NCI-H1417 (cell line): Measurements from ENCODE around the gene RFC2.
"Not testable (repeated sequence)": the region's sequence is repeated elsewhere in the genome, so short reads cannot be mapped to it uniquely, and the experiment has no call there.

Experiments
- DNase-seq, 3 experiments: peaks; one replicate each; lab custom pipeline; 2025; lab: John Stamatoyannopoulos, UW

RFC2 gene

DNA sequence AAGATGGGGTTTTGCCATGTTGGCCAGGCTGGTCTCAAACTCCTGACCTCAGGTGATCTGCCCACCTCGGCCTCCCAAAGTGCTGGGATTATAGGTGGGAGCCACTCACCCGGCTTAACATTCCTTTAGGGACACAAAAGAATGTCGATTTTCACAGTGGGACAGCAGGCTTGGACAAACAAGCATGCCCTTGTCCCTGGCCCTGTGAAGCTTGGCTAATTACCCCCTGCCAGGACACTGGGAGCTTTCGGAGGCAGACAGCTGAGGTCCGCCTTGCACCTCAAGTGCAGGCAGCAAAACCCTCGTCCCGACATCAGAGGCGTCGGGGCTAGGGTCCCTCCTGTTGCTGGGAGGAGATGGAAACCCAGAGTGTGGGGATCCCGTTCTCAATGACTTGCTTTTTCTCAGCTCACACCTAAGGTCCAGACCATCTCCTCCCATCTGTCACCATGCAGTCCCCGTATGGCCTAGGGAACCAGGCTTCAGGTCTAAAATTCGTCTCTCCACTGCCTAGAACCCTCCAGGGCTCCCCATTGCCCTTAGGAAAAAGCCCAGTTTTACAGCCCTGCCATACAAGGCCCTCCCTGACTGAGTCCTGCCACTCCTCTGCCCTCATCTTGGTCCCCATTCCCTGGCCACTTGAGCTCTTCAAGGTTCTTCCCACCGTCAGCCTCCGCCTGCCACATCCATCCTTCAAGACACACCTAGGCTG, 28.7 kb upstream of the RFC2 start:
- peak in 1 of 3 experiments; percentile 35 for DNase-seq

DNA sequence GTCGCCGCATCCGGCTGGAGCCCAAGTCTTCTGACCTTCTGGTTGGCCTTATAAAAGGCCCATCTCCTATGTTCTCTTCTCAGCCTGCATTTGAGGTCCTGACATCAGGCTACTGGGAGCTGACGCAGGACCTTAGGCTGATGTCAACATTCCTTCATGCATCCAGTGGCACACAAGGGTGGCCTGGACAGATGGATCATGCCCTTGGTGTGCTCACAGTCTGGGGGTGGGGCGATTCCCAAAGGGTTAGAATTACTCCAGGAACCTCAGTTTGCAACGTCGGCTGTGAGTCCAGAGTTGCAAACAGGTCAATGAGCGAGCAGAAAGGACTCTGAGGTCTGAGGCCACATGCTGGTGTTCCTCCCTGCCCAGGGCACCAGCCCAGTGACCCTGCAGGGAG, 26.8 kb upstream of the RFC2 start:
- no peak for DNase-seq

- no peak for DNase-seq
These were observed 23.4 kb upstream of the RFC2 start for GRCh38 chr7:74277636-74278035.

DNA sequence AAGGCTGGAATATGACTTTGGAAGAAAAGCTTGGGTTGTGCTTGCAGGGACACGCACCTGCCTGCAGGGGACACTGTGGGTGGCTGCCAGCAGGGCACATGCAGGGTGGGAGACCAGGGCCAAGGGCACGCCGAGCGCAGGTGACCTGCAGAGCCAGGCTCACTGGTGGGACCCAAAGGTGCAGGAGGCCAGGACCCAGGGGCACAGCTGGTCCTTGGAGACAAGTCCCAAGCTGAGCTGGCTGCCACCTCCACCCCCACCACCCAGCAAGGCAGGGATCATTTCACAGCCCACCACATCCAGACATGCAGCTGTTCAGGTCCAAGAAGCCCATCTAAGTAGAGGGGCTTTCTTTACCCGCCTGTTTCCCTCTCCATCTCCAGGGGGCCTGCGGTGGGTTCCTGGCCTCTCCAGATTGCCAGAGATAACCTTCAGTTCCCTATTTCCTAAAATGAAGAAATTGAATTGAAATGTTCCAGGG, 21.2 kb upstream of the RFC2 start:
- no peak for DNase-seq

DNA sequence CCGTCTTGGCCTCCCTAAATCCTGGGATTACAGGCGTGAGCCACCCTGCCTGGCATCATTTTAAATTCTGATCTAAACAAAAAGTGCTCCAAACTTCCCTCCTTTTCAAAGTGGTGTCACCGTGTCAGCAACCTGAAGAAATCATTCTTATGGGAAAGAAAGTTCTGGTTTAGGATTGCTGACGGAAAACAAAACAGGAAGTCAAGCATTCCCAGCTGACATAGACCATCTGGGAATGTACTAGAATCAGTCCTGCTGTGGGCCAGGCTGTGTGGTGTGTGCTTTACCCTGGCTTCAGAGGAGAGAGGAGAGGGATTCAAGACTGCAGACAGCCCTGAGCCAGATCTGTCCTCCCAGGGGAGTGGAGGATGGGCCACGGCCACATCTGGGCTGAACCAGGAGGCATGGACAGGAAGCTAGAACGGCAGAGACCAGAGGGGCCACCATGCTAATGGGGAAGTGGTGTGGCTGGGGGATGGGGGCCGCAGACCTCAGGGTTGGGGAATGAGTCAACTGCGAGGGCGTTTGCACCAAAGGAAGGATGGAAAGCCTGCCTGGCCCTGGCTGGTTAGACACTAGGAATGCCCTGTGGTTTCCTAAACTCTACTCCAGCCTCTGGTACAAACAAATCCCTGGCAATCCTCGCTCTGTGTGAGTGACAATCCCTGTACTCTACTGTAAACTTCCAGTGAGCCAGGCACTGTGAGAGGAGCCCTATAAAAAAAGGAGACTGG, 18.3 kb upstream of the RFC2 start:
- no peak for DNase-seq

DNA sequence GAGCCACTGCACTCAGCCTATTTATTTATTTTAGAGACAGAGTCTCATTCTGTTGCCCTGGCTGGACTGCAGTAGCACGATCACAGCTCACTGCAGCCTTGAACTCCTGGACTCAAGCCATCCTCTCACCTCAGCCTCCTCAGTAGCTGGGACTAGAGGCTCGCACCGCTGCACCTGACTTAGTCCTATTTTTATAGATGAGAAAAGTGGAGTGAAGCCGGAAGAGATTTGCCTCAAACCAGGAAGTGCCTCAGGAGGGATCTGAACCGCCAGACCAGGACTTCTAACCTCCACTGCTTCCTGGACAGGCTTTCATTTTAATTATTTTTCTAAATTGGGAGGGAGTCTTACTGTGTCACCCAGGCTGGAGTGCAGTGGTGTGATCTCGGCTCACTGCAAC, 17.5 kb upstream of the RFC2 start:
- DNase-seq: no peak

GRCh38 chr7:74269757-74270277, 15.6 kb upstream of the RFC2 start:
- peak; percentile 82 to 90 (median 88) for DNase-seq

DNA sequence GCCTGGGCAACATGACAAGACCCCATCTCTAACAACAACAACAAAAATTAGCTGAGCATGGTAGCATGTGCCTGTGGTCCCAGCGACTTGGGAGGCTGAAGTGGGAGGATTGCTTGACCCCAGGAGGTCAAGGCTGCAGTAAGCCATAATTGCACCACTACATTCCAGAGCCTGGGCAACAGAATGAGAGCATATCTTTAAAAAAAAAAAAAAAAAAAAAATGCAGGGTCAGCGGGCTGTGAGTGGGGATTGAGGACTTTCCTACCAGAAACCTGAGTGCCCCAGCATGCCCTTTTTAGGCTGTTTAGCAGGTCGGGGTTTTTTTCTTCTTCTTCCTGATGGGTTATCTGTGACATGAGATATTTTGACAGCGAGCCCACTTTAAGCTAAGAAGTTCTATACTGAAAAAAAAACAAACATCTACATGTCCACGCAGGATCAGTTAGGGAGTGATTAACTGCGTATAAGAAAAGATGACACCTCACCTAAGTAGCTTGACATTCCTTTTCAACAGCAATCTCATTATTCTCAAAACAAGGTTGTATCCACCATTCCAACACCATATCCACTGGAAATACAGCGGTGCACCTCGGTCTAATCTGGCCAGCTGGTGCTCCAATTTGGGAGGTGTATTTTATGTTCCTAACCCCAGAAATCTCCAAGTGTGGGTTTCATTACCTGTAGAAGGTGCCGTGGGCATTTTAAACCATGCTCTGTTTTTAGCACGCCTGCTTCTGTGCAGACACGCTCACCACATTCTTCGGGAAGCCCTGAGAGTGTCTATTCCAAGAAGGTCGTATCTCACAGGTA, 13.8 kb upstream of the RFC2 start:
- no peak for DNase-seq

- DNase-seq: no peak
These were observed 12.2 kb upstream of the RFC2 start for GRCh38 chr7:74266191-74266963.

- no peak for DNase-seq
These were observed 9.4 kb upstream of the RFC2 start for GRCh38 chr7:74263399-74264120.

DNA sequence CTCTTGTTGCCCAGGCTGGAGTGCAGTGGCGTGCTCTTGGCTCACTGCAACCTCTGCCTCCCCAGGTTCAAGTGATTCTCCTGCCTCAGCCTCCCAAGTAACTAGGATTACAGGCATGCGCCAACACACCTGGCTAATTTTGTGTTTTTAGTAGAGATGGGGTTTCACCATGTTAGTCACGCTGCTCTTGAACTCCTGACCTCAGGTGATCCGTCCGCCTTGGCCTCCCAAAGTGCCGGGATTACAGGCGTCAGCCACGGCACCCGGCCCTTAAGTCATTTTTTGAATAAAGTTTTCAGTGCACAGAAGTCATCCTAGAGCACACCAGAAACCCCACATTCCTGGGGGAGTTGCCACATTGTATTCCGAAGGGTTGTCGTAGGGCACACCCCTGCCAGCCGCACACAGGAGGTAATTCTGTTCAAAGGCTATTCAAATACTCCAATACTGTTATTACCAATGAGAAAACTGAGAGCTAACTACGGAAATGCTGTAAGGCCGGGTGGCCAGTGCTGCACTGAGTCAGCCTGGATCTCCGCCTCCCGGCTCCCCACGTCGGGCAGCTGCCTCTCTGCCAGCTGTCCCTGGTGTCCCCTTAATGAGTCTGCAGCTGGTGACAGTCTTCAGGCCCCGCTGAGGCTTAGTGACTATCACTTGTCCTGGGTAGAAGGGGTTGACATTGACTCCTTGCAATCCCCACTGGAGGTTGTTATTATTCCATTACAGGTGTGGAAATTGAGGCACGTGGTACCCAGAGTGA, 8.6 kb upstream of the RFC2 start:
- DNase-seq: peak in 2 of 3 experiments; percentile 48 to 70

- peak in 2 of 3 experiments; percentile 21 to 72 for DNase-seq
These were observed 4.4 kb upstream of the RFC2 start for GRCh38 chr7:74258639-74259038.

DNA sequence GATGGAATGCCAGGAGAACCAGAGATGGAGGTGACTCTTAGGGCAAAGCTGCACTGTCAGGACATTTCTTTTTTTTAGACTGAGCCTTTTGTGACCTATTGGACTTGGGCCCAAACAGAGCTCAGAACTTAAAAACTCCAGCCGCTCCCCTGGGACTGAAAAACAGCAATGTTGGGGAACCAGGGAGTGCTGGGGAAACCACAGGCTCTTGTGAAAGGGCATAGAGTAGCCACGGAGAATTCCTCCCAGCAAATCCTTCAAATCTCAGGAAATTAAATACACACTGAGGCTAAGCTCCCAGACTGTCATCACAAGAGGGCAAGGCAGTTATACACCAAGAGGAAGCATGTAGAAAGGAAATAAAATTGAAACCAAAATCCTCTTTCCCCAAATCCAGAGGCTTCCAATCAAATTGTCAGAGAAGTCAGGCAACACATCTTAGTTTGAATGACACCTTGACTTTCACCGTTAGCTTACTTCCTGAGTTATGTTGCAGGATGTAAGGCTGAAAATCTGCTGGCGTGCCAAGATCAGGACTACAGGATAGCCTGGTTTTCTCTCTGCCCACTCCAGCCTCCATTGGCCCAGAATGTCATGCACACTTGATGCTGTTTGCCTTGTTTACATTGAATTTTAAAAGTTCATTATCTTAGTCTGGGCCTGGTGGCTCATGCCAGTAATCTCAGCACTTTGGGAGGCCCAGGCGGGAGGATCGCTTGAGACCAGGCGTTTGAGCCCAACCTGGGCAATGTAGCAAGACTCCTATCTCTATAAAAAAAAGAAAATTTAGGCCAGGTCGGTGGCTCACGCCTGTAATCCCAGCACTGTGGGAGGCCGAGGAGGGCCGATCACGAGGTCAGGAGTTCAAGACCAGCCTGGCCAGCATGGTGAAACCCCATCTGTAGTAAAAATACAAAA, 2.6 kb upstream of the RFC2 start:
- DNase-seq: no peak

DNA sequence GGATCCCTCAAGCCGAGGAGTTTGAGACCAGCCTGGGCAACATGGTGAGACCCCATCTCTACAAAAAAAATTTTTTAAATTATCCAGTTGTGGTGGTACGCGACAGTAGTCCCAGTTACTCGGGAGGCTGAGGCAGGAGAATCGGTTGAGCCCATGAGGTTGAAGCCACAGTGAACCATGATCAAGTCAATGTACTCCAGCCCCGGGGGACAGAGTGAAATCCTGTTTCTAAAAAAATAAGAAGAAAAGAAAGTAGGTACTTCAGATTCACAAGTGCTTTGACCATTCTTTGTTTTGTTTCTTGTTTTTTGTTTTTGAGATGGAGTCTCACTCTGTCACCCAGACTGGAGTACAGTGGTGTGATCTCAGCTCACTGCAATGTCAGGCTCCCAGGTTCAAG, 1.3 kb upstream of the RFC2 start:
- not testable (repeated sequence) for DNase-seq

DNA sequence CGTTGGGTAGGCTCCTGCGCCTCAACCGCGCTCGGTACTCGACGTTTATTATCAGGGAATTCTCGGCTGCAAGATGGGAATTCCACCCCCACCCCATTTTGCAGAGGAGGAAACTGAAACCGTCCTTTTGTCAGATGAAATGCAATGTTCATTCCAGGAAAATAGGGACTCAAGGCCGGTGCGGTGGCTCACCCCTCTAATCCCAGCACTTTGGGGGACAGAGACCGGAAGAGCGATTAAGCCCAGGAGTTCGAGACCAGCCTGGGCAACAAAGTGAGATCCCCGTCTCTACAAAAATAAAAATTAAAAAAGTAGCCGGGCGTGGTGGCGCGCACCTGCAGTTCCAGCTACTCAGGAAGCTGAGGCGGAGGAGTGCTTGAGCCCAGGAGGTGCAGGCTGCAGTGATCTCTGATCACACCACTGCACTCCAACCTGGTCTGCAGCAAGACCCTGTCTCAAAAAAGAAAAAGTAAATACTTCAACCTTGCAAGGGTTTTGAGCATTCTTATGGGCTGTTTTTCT, 720 bp upstream of the RFC2 start:
- no peak for DNase-seq

- no peak for DNase-seq
These were observed 417 bp downstream of the RFC2 start for GRCh38 chr7:74253835-74254128.

- DNase-seq: peak in 1 of 3 experiments; percentile 24
These were observed 868 bp downstream of the RFC2 start for GRCh38 chr7:74253331-74253730.

- DNase-seq: peak in 1 of 3 experiments; percentile 30
These were observed 1.3 kb downstream of the RFC2 start for GRCh38 chr7:74252893-74253292.

- not testable (repeated sequence) for DNase-seq
These were observed 5.1 kb downstream of the RFC2 start for GRCh38 chr7:74249058-74249457.
